ENCODE data around the gene ZSWIM1. TPM values are rescaled to one million over a fixed set of nuclear protein-coding genes. Genes with fewer than 3 reads are reported as not detected.
"Not testable (repeated sequence)": the region's sequence is repeated elsewhere in the genome, so short reads cannot be mapped to it uniquely, and the experiment has no call there.

Gene ZSWIM1
- total and polyA plus RNA-seq, 2 of the 8 experiments (the other 6 are each of a cell fraction or from before 2014, with no cell fraction given): 14.1 to 15.6 TPM

GRCh38 chr20:45931680-45932079 lies 50.7 kb downstream of the ZSWIM1 start:
- POLR2A ChIA-PET (ENCODE audit: partially characterized antibody): interaction anchor here (0.8 to 18.4 kb wide), 5 partner anchors 10 to 76 kb away, joined by 3 to 283 read pairs (median 65); partner anchors contain the start of gene PLTP
- not testable (repeated sequence) for H3K79me1 ChIP-seq (ENCODE audit: low read depth, low read length)

More at GRCh38 chr20:45931680-45932079, 50.7 kb downstream of the ZSWIM1 start:
- H3K4me3 ChIP-seq (ENCODE audit: extremely low read depth in 1 of 4, insufficient read depth in 2 of 4, low read depth in 3 of 4, low read length in 4 of 4); H3K4ac ChIP-seq (replicated peaks; ENCODE audit: insufficient read length, low read depth, low read length); H3K27ac ChIP-seq (ENCODE audit: low read depth, low read length); DNase-seq (ENCODE audit: low read depth in 1 of 2, low spot score in 2 of 2); H2AK5ac ChIP-seq (ENCODE audit: low read depth, low read length); H3K36me3 ChIP-seq (ENCODE audit: control insufficient read depth in 2 of 4, insufficient read depth in 4 of 4, low read length in 3 of 4); H3K56ac ChIP-seq (replicated peaks; ENCODE audit: insufficient read length, low read depth, low read length); H4K5ac ChIP-seq (ENCODE audit: insufficient read length, low read depth, low read length); H4K8ac ChIP-seq (ENCODE audit: extremely low read depth, insufficient read depth, low read length); H2AFZ ChIP-seq (ENCODE audit: low read length); H2BK5ac ChIP-seq (ENCODE audit: low read depth, low read length); CTCF ChIA-PET (ENCODE audit: partially characterized antibody); H3K23ac ChIP-seq (ENCODE audit: insufficient read length); H3K18ac ChIP-seq (ENCODE audit: extremely low read depth, low read length); H2BK120ac ChIP-seq (replicated peaks; ENCODE audit: low read depth, low read length); H3K9me3 ChIP-seq (ENCODE audit: insufficient read depth in 2 of 2, low read depth in 1 of 2, low read length in 1 of 2); H3K9ac ChIP-seq (replicated peaks in 1 of 4; ENCODE audit: extremely low read depth in 1 of 4, low read depth in 3 of 4, low read length in 3 of 4); H3K4me1 ChIP-seq (replicated peaks in 1 of 4; ENCODE audit: control insufficient read depth in 3 of 4, insufficient read depth in 4 of 4, low read length in 3 of 4); H4K91ac ChIP-seq (replicated peaks; ENCODE audit: insufficient read length, low read length); FAIRE-seq; H3K23me2 ChIP-seq (ENCODE audit: low read depth, low read length); H2BK20ac ChIP-seq (ENCODE audit: low read length); H4K20me1 ChIP-seq (replicated peaks in 1 of 2; ENCODE audit: control insufficient read depth in 1 of 2, insufficient read depth in 2 of 2, low read length in 2 of 2); H3K14ac ChIP-seq (ENCODE audit: insufficient read length); H2BK15ac ChIP-seq (ENCODE audit: low read length); H3K27me3 ChIP-seq (replicated peaks in 1 of 4; ENCODE audit: control insufficient read depth in 3 of 4, extremely low read depth in 1 of 4, insufficient read depth in 3 of 4, low read length in 3 of 4); H3K4me2 ChIP-seq (ENCODE audit: insufficient read depth in 1 of 2, low read depth in 2 of 2, low read length in 2 of 2); H2BK12ac ChIP-seq (ENCODE audit: low read depth, low read length): not testable (repeated sequence)
- peaks cover 0 to 16% of the 10 kb centered on the region in 2 experiments; a peak in 2 of 4 replicates for H3K79me2 ChIP-seq (ENCODE audit: control insufficient read depth in 1 of 2, insufficient read depth in 2 of 2, low read length in 2 of 2)
- WGBS, 2 experiments (ENCODE audit: extremely low coverage in 1 of 2, insufficient coverage in 1 of 2, insufficient read length in 1 of 2, insufficient replicate concordance in 2 of 2, low coverage in 1 of 2, low lambda C conversion rate in 2 of 2, missing lambda C conversion rate in 1 of 2): 94% methylated on average over 15 of the region's 17 CpGs; no CpG with 5 or more reads in 1 of the 2 experiments

All from H1 (cell line).